ENCODE measurements around the gene SLC4A1AP. TPM values are rescaled to one million over a fixed set of nuclear protein-coding genes. Genes with fewer than 3 reads are reported as not detected.

SLC4A1AP gene
- total RNA-seq, 2 experiments from 2014 or later = 22.7 to 23.5 TPM

DNA sequence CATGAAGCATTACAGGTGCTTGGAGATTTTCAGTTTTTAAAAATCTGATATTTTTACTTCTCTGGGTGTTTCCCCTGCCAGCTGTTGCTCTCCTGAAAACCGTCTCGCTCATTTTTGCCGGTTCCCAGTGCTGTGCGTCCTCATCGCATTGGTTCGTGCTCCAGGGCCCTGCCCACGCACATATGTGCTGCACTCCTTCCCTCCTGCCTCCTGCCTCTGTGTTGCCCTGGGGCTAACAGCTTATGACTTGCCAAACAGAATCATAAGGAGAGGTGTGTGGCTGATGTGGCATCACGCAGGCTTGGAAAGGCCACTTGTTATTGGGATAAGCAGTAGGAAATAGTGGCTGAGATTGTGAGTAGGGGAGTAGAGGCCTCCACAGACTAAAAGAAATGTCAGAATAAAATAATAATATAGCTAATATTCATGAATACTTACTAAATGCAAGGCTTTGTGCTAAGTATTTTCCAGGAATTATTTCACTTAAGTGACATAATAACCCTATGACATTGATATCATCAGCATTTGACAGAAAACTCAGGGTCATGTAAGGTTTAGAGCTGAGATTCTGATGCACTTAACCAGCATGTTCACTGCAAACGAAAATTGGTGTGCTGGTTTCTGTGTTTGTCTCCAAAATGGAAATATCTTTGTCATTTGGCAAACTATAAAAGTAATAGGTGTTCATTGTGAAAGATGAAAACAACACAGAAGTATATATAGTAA lies 53.5 kb downstream of the SLC4A1AP start:
- no peak overlapping the region for H3K27ac Mint-ChIP-seq
- ChIA-PET POLR2A (interaction anchor here (0.5 kb wide), 1 partner anchor 723 kb away, joined by 3 read pairs; no protein-coding TSS in a partner anchor), CTCF (interaction anchor here (0.8 to 2.5 kb wide), 4 partner anchors 10 to 34 kb away, joined by 3 to 10 read pairs (median 5); no protein-coding TSS in a partner anchor)
- H3K4me1 Mint-ChIP-seq = peaks cover 36% of the 10 kb centered on the region
- peaks cover 17% of the 10 kb centered on the region for H3K27me3 Mint-ChIP-seq
- H3K9me3 Mint-ChIP-seq = no peaks in the 10 kb centered on the region
- peak overlapping the region; percentile 25 for H3K4me3 Mint-ChIP-seq
- DNase-seq = no peak
- H3K36me3 Mint-ChIP-seq (ENCODE audit: low read depth) = no peaks in the 10 kb centered on the region

- no peaks in the 10 kb centered on the region for H3K9me3 Mint-ChIP-seq
- CTCF ChIA-PET = interaction anchor here (0.7 kb wide), 1 partner anchor 11 kb away, joined by 4 read pairs; no protein-coding TSS in a partner anchor
- no peaks in the 10 kb centered on the region for H3K36me3 Mint-ChIP-seq (ENCODE audit: low read depth)
- peak; percentile 17 for DNase-seq
- H3K4me1 Mint-ChIP-seq = peaks cover 30% of the 10 kb centered on the region
- peaks cover 17% of the 10 kb centered on the region for H3K27me3 Mint-ChIP-seq
- H3K27ac Mint-ChIP-seq = no peak overlapping the region
- POLR2A ChIA-PET = no interaction called here
- H3K4me3 Mint-ChIP-seq = no peak overlapping the region
Measured at GRCh38 chr2:27720004-27720551, 56.4 kb downstream of the SLC4A1AP start.

DNA sequence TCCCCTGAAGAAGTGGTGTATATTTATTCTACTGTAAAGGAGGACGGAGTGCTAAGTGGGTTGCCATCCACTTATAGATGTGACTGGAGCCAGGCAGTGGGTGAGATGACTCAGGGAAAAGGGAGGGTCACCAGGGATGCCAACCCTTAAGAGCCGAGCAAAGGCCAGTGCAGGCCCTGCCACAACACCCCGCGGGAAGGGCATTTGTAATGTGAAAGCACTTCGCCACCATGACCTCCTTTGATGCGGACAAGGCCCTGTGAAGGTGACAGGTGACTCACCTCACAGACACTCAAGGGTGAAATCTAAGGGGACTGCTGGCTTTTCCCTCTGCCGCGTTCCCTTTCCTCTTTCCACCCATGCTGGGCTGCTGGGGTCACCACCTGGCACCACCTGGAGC lies 57.6 kb downstream of the SLC4A1AP start:
- H3K27me3 Mint-ChIP-seq = peaks cover 17% of the 10 kb centered on the region
- no peaks in the 10 kb centered on the region for H3K9me3 Mint-ChIP-seq
- no peak overlapping the region for H3K27ac Mint-ChIP-seq
- CTCF ChIA-PET = interaction anchor here (2.9 kb wide), 1 partner anchor 38 kb away, joined by 14 read pairs; no protein-coding TSS in a partner anchor
- H3K4me3 Mint-ChIP-seq = no peak overlapping the region
- no peaks in the 10 kb centered on the region for H3K36me3 Mint-ChIP-seq (ENCODE audit: low read depth)
- POLR2A ChIA-PET = no interaction called here
- no peak for DNase-seq
- peaks cover 30% of the 10 kb centered on the region for H3K4me1 Mint-ChIP-seq

- Mint-ChIP-seq H3K4me1 (peaks cover 23% of the 10 kb centered on the region), H3K27ac (no peak overlapping the region), H3K27me3 (peaks cover 10% of the 10 kb centered on the region), H3K9me3 (no peaks in the 10 kb centered on the region), H3K4me3 (no peak overlapping the region), H3K36me3 (ENCODE audit: low read depth) (no peaks in the 10 kb centered on the region)
- ChIA-PET CTCF (interaction anchor here (2.1 to 3.2 kb wide), 3 partner anchors 10 to 38 kb away, joined by 11 to 14 read pairs (median 12); no protein-coding TSS in a partner anchor), POLR2A (no interaction called here)
- no peak for DNase-seq
Measured at GRCh38 chr2:27721884-27722485, 58.3 kb downstream of the SLC4A1AP start.

GRCh38 chr2:27723372-27724144 lies 59.9 kb downstream of the SLC4A1AP start:
- Mint-ChIP-seq H3K4me1 (peaks cover 29% of the 10 kb centered on the region), H3K27ac (no peak overlapping the region), H3K36me3 (ENCODE audit: low read depth) (no peaks in the 10 kb centered on the region)

GRCh38 chr2:27724191-27724590 lies 60.5 kb downstream of the SLC4A1AP start:
- POLR2A ChIA-PET = no interaction called here
- Mint-ChIP-seq H3K36me3 (ENCODE audit: low read depth) (no peaks in the 10 kb centered on the region), H3K4me3 (no peak overlapping the region), H3K27me3 (no peaks in the 10 kb centered on the region), H3K27ac (no peak overlapping the region), H3K9me3 (no peaks in the 10 kb centered on the region), H3K4me1 (peaks cover 34% of the 10 kb centered on the region)
- no peak for DNase-seq
- CTCF ChIA-PET = interaction anchor here (0.9 to 3.2 kb wide), 4 partner anchors 8 to 41 kb away, joined by 3 to 14 read pairs (median 12); no protein-coding TSS in a partner anchor

More at GRCh38 chr2:27723372-27724144, 59.9 kb downstream of the SLC4A1AP start:
- H3K27me3 Mint-ChIP-seq = no peaks in the 10 kb centered on the region
- H3K4me3 Mint-ChIP-seq = no peak overlapping the region
- CTCF ChIA-PET = interaction anchor here (0.6 to 3.2 kb wide), 13 partner anchors 9 to 693 kb away, joined by 3 to 14 read pairs (median 3); no protein-coding TSS in a partner anchor
- no peaks in the 10 kb centered on the region for H3K9me3 Mint-ChIP-seq
- peak; percentile 34 for DNase-seq
- POLR2A ChIA-PET = no interaction called here

DNA sequence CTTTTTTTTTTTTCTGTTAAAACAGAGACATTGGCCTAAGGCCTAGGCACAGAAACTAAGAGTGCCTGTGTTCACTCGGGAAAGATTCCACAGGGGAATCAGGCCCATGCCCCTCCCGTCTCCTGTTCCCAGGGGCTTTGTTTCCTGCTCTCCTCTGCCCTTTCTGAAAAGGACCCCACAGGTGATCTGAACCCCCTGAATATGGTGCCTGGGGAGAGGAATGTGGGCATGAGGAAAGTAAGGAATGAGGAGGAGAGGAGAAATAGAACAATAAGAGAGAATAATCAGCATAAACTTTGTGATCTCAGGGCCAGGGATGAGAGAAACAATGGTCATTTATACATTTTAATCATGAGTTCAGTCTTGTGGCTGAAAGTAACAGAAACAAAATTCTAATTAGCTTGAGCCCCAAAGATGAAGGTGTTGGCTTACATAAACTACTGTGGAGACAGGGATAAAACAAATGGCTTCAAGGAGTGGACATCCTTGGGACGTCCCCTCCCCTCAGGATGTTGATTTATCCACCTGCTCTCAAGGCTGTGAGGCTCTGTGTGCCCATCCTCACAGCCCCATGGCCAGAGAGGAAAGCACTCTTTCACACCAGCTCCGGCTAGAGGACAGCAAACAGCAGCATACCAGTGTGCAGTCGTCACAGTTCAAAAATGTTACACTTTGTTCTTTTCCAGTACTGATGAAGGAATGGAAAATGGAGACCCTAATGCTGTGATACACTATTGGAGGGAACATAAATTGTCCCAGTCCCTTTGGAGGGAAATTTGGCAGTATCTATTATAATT lies 61.4 kb downstream of the SLC4A1AP start:
- POLR2A ChIA-PET = no interaction called here
- CTCF ChIA-PET = interaction anchor here (3.2 kb wide), 1 partner anchor 21 kb away, joined by 11 read pairs; no protein-coding TSS in a partner anchor

DNA sequence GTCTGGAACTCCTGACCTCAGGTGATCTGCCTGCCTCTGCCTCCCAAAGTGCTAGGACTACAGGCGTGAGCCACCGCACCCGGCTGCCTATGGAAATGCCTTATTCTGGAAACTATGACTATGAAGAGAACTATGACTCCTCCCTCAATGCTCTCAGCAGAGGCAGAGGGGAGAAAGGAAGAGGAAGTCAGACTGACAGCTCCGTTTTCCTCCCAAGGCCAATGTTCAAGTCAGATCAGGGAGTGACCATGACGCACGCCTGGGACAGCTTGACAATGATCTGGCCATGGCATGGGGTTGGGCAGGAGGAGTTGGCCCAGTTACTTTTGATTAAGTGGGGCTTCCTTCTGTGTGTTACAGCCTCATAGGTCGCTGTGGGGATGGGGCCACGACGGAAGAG lies 63.6 kb downstream of the SLC4A1AP start:
- POLR2A ChIA-PET = no interaction called here
- Mint-ChIP-seq H3K36me3 (ENCODE audit: low read depth) (no peaks in the 10 kb centered on the region), H3K4me1 (peaks cover 14% of the 10 kb centered on the region), H3K27me3 (no peaks in the 10 kb centered on the region), H3K27ac (peak overlapping the region; percentile 72), H3K9me3 (no peaks in the 10 kb centered on the region), H3K4me3 (no peak overlapping the region)
- DNase-seq = no peak
- CTCF ChIA-PET = interaction anchor here (0.6 to 1.8 kb wide), 5 partner anchors 11 to 763 kb away, joined by 3 to 6 read pairs (median 3); no protein-coding TSS in a partner anchor

More for the DNA sequence above, 61.4 kb downstream of the SLC4A1AP start:
- DNase-seq = no peak
- Mint-ChIP-seq H3K4me1 (peaks cover 28% of the 10 kb centered on the region), H3K27me3 (no peaks in the 10 kb centered on the region), H3K36me3 (ENCODE audit: low read depth) (no peaks in the 10 kb centered on the region), H3K4me3 (no peak overlapping the region), H3K27ac (no peak overlapping the region), H3K9me3 (no peaks in the 10 kb centered on the region)

DNA sequence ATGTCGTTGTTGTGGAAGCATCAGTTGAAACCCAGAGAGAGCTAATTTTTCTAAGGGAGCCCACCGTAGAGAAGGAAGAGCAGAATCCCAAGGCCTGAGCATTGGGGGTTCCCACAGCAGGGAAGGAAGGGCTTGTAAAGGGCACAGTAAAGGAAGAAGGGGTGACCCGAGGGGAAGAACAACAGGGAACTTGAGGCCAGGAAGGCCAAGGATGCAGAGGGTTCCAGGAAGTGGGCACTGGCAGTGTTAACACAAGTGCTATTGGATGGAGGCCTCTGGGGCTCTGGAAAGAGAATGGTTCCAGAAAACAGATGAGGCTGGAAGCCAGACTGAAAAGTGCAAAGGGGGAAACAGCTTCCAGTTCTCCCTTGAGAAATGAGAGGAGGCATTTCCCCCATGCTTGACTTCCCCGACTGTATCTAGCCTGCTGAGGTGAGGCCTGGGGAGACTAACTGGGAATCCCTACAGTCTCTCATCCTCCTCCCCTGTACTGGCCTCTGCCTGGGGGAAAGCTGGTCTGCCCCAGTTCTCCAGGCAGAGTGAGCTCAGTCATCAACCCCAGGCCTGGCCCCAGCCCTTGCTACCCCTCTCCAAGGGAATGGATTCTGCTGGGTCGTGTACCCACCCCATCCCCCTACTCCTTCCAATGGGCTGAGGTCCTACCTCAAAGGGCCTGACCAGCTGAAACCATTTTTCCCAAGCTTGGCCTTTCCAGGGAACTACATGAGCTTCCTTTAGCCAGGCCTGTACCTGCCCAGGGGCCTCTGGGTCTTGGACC lies 64.6 kb downstream of the SLC4A1AP start:
- POLR2A ChIA-PET = no interaction called here

GRCh38 chr2:27729198-27729597 lies 65.5 kb downstream of the SLC4A1AP start:
- no peak overlapping the region for H3K27ac Mint-ChIP-seq
- H3K4me1 Mint-ChIP-seq = peaks cover 14% of the 10 kb centered on the region
- no peak overlapping the region for H3K4me3 Mint-ChIP-seq
- no peaks in the 10 kb centered on the region for H3K9me3 Mint-ChIP-seq
- ChIA-PET POLR2A (no interaction called here), CTCF (interaction anchor here (0.6 to 1.5 kb wide), 3 partner anchors 25 to 714 kb away, joined by 3 to 4 read pairs (median 3); no protein-coding TSS in a partner anchor)
- DNase-seq = no peak
- H3K27me3 Mint-ChIP-seq = no peaks in the 10 kb centered on the region
- no peaks in the 10 kb centered on the region for H3K36me3 Mint-ChIP-seq (ENCODE audit: low read depth)

More for the DNA sequence above, 64.6 kb downstream of the SLC4A1AP start:
- Mint-ChIP-seq H3K27me3 (no peaks in the 10 kb centered on the region), H3K36me3 (ENCODE audit: low read depth) (no peaks in the 10 kb centered on the region), H3K9me3 (no peaks in the 10 kb centered on the region), H3K4me3 (no peak overlapping the region), H3K4me1 (peaks cover 14% of the 10 kb centered on the region), H3K27ac (no peak overlapping the region)
- no peak for DNase-seq
- CTCF ChIA-PET = interaction anchor here (0.6 to 0.8 kb wide), 3 partner anchors 12 to 73 kb away, joined by 3 read pairs; no protein-coding TSS in a partner anchor

GRCh38 chr2:27729614-27730013 lies 65.9 kb downstream of the SLC4A1AP start:
- Mint-ChIP-seq H3K36me3 (ENCODE audit: low read depth) (no peaks in the 10 kb centered on the region), H3K27me3 (no peaks in the 10 kb centered on the region), H3K4me3 (no peak overlapping the region), H3K27ac (no peak overlapping the region), H3K4me1 (peaks cover 16% of the 10 kb centered on the region), H3K9me3 (no peaks in the 10 kb centered on the region)
- no peak for DNase-seq
- POLR2A ChIA-PET = no interaction called here
- CTCF ChIA-PET = interaction anchor here (1.2 to 1.5 kb wide), 2 partner anchors 46 to 714 kb away, joined by 3 to 4 read pairs; no protein-coding TSS in a partner anchor
